Choroid plexus epithelial cell (primary cell): Measurements from ENCODE around the gene NFATC1.

ENCODE experiments used
- DNase-seq: peaks from one replicate; pipeline ENCODE4 v3.0.0-alpha.2; 2010; ENCODE audit warnings: low read depth
- H3K4me3 ChIP-seq: 2 replicates; pipeline ENCODE4 v1.5.1; 2011; ENCODE audit warnings: low read depth, mild to moderate bottlenecking, control low read depth, low read length, moderate library complexity
- CTCF ChIP-seq: conservative IDR thresholded peaks from 2 replicates; pipeline ENCODE4 v1.5.1; 2011; ENCODE audit warnings: low read depth, mild to moderate bottlenecking, control low read depth, inconsistent platforms, low read length, moderate library complexity

The NFATC1 gene

GRCh38 chr18:79367480-79367879 is 28.2 kb upstream of the NFATC1 start:
- no peak for DNase-seq
- H3K4me3 ChIP-seq = no peak overlapping the region
- TF ChIP-seq CTCF = no peak

DNA sequence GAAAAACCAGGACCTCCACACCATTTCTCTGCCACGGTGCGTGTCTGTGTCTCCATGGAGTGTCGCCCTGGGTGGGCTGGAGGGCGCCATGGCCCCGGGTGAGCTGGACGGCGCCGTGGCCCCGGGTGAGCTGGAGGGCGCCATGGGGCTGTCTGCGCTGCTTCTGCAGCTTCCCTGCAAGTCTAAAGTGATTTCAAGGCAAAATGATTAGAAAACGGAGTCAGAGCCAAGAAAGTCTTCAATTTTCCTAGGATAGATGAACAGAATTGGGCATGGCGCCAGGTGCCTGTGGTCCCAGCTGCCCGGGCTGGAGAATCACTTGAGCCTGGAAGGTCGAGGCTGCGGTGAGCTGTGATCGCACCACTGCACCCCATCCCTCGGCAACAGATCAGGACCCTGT is 27.7 kb upstream of the NFATC1 start:
- TF ChIP-seq CTCF = no peak
- H3K4me3 ChIP-seq = no peak overlapping the region
- peak; percentile 55 for DNase-seq

DNA sequence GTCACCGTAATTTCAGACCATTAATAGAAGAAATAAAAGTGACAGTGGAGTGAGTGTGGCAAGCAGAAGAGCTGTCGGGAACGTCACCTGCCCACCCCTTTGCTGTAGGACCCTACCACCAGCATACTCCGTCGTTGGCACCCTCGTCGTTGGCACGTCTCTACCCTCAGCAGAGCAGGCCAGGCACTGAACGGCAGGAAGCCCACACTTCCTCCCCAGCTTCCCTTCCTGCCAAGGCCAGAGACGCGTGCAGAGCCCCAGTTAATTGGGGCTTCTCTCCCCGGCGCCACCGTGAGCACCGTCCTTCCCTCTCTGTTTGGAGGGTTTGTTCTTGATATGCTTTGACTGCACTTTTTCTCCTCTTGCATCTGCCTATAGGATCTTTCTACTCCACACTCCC is 27.0 kb upstream of the NFATC1 start:
- no peak overlapping the region for H3K4me3 ChIP-seq
- TF ChIP-seq CTCF = no peak
- no peak for DNase-seq

GRCh38 chr18:79371561-79372121 is 24.1 kb upstream of the NFATC1 start:
- DNase-seq = no peak
- H3K4me3 ChIP-seq = no peak overlapping the region
- no peak for TF ChIP-seq CTCF

- no peak for TF ChIP-seq CTCF
- DNase-seq = no peak
- no peak overlapping the region for H3K4me3 ChIP-seq
Measured at GRCh38 chr18:79372461-79372860, 23.3 kb upstream of the NFATC1 start.

DNA sequence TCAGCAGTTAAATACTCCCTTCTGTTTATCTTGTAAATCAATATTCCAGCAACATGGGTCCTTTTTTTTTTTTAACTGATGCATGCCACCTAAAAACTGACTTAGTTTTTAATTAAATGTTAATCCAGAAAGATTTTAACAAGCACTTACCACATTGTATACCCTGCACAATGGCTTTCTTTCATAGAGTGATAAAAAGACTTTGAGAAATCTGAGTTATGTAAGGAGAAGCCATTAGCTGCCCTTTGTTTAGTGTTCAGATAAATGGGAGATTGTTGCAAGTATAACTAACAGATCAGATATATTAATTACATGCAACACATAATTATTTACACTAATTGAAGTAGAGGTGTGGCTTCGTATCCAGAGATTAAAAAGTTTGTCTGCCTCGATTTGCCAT is 22.7 kb upstream of the NFATC1 start:
- H3K4me3 ChIP-seq = no peak overlapping the region
- no peak for DNase-seq
- TF ChIP-seq CTCF = no peak

DNA sequence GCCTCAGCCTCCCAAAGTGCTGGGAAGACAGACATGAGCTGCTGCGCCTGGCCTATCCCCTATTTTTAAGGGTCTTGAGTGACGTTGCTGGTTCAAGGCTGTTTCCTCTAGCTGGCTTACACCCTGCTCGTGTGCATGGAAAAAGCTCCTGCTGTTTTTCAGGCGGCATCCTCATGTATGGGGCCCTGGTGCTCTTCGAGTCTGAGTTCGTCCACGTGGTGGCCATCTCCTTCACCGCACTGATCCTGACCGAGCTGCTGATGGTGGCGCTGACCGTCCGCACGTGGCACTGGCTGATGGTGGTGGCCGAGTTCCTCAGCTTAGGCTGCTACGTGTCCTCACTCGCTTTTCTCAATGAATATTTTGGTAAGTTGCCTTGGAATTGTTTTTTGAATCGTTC is 22.0 kb upstream of the NFATC1 start:
- DNase-seq = no peak
- TF ChIP-seq CTCF = no peak
- no peak overlapping the region for H3K4me3 ChIP-seq
